ENCODE data around the gene RFTN1. TPM values are rescaled to one million over a fixed set of nuclear protein-coding genes. Genes with fewer than 3 reads are reported as not detected.
A peak's percentile ranks its signal among the peaks of the same experiment; 100 is the strongest.

RFTN1 gene
- total and polyA plus RNA-seq, 5 donors from 2014 or later = 87.1 to 111 (median 104) TPM

DNA sequence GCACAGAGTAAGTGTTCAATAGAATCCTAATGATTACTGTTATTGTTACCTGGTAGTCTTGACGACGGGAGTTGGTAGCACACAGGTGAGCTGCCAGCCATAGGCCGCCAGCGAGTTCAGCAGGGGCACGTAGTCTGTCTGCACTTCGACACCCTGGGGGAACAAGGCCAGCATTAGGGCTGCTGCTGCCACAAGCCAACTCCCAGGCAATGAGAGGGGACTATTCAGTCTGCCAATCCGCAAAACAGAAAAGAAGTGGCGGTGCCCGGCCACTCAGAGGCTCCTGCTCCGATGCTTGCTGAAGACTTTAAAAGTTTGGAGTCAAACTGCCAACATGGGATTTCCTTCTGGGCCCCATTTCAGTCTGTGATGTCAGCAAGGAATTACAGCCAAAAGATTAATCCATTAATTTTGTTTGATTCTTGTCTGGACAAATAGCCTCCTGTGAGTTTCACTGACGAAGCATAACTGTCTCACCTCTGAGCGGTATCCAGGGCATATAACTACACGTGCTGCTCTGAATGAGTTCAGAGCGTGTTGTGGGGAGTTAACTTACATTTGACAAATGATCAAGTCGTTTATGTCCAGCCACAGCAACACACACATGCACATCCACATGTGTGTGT lies 186.7 kb downstream of the RFTN1 start:
- ATAC-seq (ENCODE audit: low read depth in 2 of 2) (no peak), DNase-seq (no peak)
- H3K27ac Mint-ChIP-seq = peak overlapping the region in 2 of 3 donors; percentile 38 to 69
- H3K4me1 ChIP-seq (ENCODE audit: control insufficient read depth, insufficient read depth, low read length, poor library complexity, severe bottlenecking) = no peaks in the 10 kb centered on the region
- no peak overlapping the region for H3K4me3 Mint-ChIP-seq
- peaks cover 54% of the 10 kb centered on the region for H3K36me3 Mint-ChIP-seq
- H3K27me3 ChIP-seq (ENCODE audit: control insufficient read depth, insufficient read depth, low read length) = no peaks in the 10 kb centered on the region
- H3K9me3 ChIP-seq (ENCODE audit: control insufficient read depth in 2 of 2, low read length in 2 of 2) = peaks cover 9 to 10% of the 10 kb centered on the region in 2 experiments
- H3K4me1 Mint-ChIP-seq = peaks cover 0 to 38% (median 12%) of the 10 kb centered on the region in 4 donors
- peaks cover 0 to 14% (median 4%) of the 10 kb centered on the region in 7 donors for H3K9me3 Mint-ChIP-seq
- H3K27ac ChIP-seq (ENCODE audit: insufficient read depth, low read length, poor library complexity, severe bottlenecking) = no peak overlapping the region
- H3K4me3 ChIP-seq (ENCODE audit: low read depth, low read length) = no peak overlapping the region
- no peaks in the 10 kb centered on the region for H3K27me3 Mint-ChIP-seq
- H3K36me3 ChIP-seq (ENCODE audit: control insufficient read depth, insufficient read depth, low read length) = peaks cover 93% of the 10 kb centered on the region

DNA sequence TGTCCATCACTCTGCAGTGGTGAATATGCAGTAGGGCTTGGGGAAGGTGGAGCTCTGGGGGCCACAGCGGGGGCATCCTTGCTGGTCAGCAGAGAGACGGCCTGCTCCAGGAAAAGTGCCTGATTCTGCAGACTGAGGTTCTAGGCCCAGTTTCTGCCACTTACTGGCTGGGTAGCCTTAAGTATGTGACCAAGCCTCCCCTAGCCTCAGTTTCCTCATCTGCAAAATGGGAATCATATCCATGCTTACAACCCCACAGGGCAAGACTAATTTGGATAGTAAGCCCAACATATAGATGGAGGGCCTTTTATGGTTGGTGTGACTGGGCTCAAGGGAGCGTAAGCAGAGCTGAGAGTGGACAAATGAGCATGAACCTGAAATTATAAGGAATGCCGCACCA lies 187.6 kb downstream of the RFTN1 start:
- H3K27ac Mint-ChIP-seq = peak overlapping the region in 1 of 3 donors; percentile 38
- H3K27me3 Mint-ChIP-seq = no peaks in the 10 kb centered on the region

DNA sequence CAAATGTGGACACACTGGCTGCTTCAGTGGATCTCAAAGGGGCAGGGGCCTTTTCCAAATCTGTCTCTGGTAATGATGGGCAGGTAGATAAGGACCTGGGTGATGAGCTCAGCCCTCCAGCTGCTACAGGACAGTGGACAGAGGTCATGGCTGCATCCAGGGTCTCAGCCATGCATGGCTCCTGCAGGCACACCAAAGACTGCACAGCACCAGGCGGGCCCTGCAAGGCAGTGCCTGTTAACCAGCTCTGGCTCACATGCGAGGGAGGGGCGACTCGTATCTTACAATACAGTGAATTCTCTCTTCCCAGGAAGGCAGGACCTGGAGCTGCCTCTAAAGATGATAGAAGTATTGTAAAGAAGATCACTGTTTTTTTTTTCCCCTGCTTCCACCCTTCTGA lies 189.8 kb downstream of the RFTN1 start:
- H3K27ac Mint-ChIP-seq = peak overlapping the region in 1 of 3 donors; percentile 55
- Histone ChIP-seq H3K36me3 (ENCODE audit: control insufficient read depth, insufficient read depth, low read length) (peaks cover 90% of the 10 kb centered on the region), H3K27ac (ENCODE audit: insufficient read depth, low read length, poor library complexity, severe bottlenecking) (no peak overlapping the region), H3K4me1 (ENCODE audit: control insufficient read depth, insufficient read depth, low read length, poor library complexity, severe bottlenecking) (peaks cover 17% of the 10 kb centered on the region), H3K4me3 (ENCODE audit: low read depth, low read length) (no peak overlapping the region), H3K9me3 (ENCODE audit: control insufficient read depth in 2 of 2, low read length in 2 of 2) (no peaks in the 10 kb centered on the region), H3K27me3 (ENCODE audit: control insufficient read depth, insufficient read depth, low read length) (no peaks in the 10 kb centered on the region)
- peaks cover 7 to 57% (median 25%) of the 10 kb centered on the region in 4 donors for H3K4me1 Mint-ChIP-seq
- no peaks in the 10 kb centered on the region for H3K27me3 Mint-ChIP-seq
- H3K36me3 Mint-ChIP-seq = peaks cover 50% of the 10 kb centered on the region
- no peak for ATAC-seq (ENCODE audit: low read depth in 2 of 2)
- H3K4me3 Mint-ChIP-seq = no peak overlapping the region
- DNase-seq = no peak
- peaks cover 0 to 2% (median 0%) of the 10 kb centered on the region in 7 donors for H3K9me3 Mint-ChIP-seq

More for the DNA sequence above, 187.6 kb downstream of the RFTN1 start:
- H3K27ac ChIP-seq (ENCODE audit: insufficient read depth, low read length, poor library complexity, severe bottlenecking) = no peak overlapping the region
- peaks cover under 1% of the 10 kb centered on the region in 2 experiments for H3K9me3 ChIP-seq (ENCODE audit: control insufficient read depth in 2 of 2, low read length in 2 of 2)
- H3K4me3 Mint-ChIP-seq = peak overlapping the region in 1 of 4 donors; percentile 54
- H3K36me3 Mint-ChIP-seq = peaks cover 54% of the 10 kb centered on the region
- H3K4me1 ChIP-seq (ENCODE audit: control insufficient read depth, insufficient read depth, low read length, poor library complexity, severe bottlenecking) = peaks cover 2% of the 10 kb centered on the region
- peaks cover 0 to 9% (median 1%) of the 10 kb centered on the region in 7 donors for H3K9me3 Mint-ChIP-seq
- DNase-seq (no peak), ATAC-seq (ENCODE audit: low read depth in 2 of 2) (no peak)
- H3K36me3 ChIP-seq (ENCODE audit: control insufficient read depth, insufficient read depth, low read length) = peaks cover 94% of the 10 kb centered on the region
- H3K27me3 ChIP-seq (ENCODE audit: control insufficient read depth, insufficient read depth, low read length) = no peaks in the 10 kb centered on the region
- H3K4me1 Mint-ChIP-seq = peaks cover 0 to 42% (median 9%) of the 10 kb centered on the region in 4 donors
- H3K4me3 ChIP-seq (ENCODE audit: low read depth, low read length) = no peak overlapping the region

DNA sequence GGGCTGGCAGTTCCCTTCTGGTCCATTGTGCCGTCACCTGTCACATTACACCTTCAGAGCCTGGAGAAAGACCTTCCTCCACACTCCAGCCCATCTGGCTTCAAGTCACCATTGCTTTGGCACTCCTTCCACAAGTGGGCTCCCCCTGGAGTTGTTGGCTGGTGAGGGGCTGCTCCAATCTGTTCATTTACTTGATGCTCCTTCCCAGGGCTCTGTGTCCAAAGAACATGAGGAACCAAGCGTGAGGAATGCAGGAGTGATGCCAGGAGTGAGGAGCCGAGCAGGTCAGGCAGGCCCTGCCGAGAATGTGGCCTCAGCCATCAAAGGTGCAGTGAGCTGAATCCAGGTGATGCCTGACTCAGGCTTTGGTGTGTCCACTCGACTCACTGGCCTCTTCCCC lies 191.3 kb downstream of the RFTN1 start:
- Mint-ChIP-seq H3K4me1 (peaks cover 8 to 66% (median 34%) of the 10 kb centered on the region in 4 donors), H3K27me3 (no peaks in the 10 kb centered on the region), H3K4me3 (peak overlapping the region in 1 of 4 donors; percentile 15), H3K27ac (peak overlapping the region; percentile 55 to 79 (median 74)), H3K9me3 (peaks cover 0 to 1% (median 0%) of the 10 kb centered on the region in 7 donors), H3K36me3 (peaks cover 51% of the 10 kb centered on the region)
- no peaks in the 10 kb centered on the region for H3K9me3 ChIP-seq (ENCODE audit: control insufficient read depth in 2 of 2, low read length in 2 of 2)
- no peak overlapping the region for H3K4me3 ChIP-seq (ENCODE audit: low read depth, low read length)
- peaks cover 91% of the 10 kb centered on the region for H3K36me3 ChIP-seq (ENCODE audit: control insufficient read depth, insufficient read depth, low read length)
- ATAC-seq (ENCODE audit: low read depth in 2 of 2) = no peak
- no peak overlapping the region for H3K27ac ChIP-seq (ENCODE audit: insufficient read depth, low read length, poor library complexity, severe bottlenecking)
- no peaks in the 10 kb centered on the region for H3K27me3 ChIP-seq (ENCODE audit: control insufficient read depth, insufficient read depth, low read length)
- no peak for DNase-seq
- peaks cover 32% of the 10 kb centered on the region for H3K4me1 ChIP-seq (ENCODE audit: control insufficient read depth, insufficient read depth, low read length, poor library complexity, severe bottlenecking)

DNA sequence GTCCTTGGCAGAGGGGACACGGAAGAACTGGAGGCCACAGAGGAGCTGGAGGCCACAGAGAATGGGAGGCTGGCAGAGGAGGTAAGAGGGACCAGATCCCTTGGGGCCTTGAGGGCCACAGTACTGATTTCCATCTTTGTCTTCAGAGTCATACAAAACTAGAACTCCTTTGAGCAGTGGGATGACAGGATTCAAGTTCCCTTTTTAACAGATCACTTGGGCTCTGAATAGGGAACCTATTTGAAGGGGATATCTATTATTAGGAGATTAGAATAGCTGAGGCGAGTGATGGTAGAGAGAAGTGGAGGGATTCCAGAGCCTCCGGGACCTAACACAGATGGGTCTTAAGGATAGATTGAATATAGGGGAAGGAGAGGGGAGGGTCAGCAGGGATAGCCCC lies 192.8 kb downstream of the RFTN1 start:
- H3K4me1 ChIP-seq (ENCODE audit: control insufficient read depth, insufficient read depth, low read length, poor library complexity, severe bottlenecking) = peaks cover 47% of the 10 kb centered on the region
- H3K9me3 ChIP-seq (ENCODE audit: control insufficient read depth in 2 of 2, low read length in 2 of 2) = no peaks in the 10 kb centered on the region
- no peak overlapping the region for H3K27ac ChIP-seq (ENCODE audit: insufficient read depth, low read length, poor library complexity, severe bottlenecking)
- H3K4me1 Mint-ChIP-seq = peaks cover 15 to 76% (median 44%) of the 10 kb centered on the region in 4 donors
- no peak for DNase-seq
- no peak overlapping the region for H3K4me3 ChIP-seq (ENCODE audit: low read depth, low read length)
- H3K27me3 Mint-ChIP-seq = no peaks in the 10 kb centered on the region
- no peaks in the 10 kb centered on the region for H3K27me3 ChIP-seq (ENCODE audit: control insufficient read depth, insufficient read depth, low read length)
- no peak for ATAC-seq (ENCODE audit: low read depth in 2 of 2)
- H3K9me3 Mint-ChIP-seq = peaks cover 0 to 1% (median 0%) of the 10 kb centered on the region in 7 donors
- H3K36me3 ChIP-seq (ENCODE audit: control insufficient read depth, insufficient read depth, low read length) = peaks cover 90% of the 10 kb centered on the region
- H3K36me3 Mint-ChIP-seq = peaks cover 56% of the 10 kb centered on the region
- H3K4me3 Mint-ChIP-seq = peak overlapping the region in 2 of 4 donors; percentile 2 to 8
- H3K27ac Mint-ChIP-seq = peak overlapping the region; percentile 33 to 93 (median 85)

DNA sequence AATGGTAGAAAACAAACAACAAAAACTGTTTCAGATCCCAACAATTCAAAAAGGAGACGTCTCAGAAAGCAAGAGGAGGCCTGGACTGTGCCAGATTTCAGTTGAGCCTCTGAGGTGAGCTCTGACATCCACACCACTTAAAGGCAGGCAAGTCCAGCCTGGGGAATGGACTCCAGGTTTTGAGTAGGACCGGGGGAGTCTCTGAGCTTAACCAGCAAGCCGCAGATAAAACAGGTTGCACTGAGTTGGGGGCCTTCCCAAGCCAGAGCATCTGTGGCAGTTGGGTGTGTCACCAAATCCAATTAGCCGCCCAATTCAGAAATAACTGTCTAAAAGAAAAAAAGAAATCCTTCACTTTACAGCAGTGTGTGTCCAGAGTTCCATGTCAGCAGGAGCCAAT lies 193.8 kb downstream of the RFTN1 start:
- H3K27ac Mint-ChIP-seq = peak overlapping the region; percentile 86 to 94 (median 93)
- H3K4me1 ChIP-seq (ENCODE audit: control insufficient read depth, insufficient read depth, low read length, poor library complexity, severe bottlenecking) = peaks cover 57% of the 10 kb centered on the region
- peaks cover 22 to 81% (median 50%) of the 10 kb centered on the region in 4 donors for H3K4me1 Mint-ChIP-seq
- no peaks in the 10 kb centered on the region for H3K27me3 Mint-ChIP-seq
- H3K4me3 ChIP-seq (ENCODE audit: low read depth, low read length) = no peak overlapping the region
- ATAC-seq (ENCODE audit: low read depth in 2 of 2) (no peak), DNase-seq (no peak)
- peaks cover 86% of the 10 kb centered on the region for H3K36me3 ChIP-seq (ENCODE audit: control insufficient read depth, insufficient read depth, low read length)
- H3K9me3 Mint-ChIP-seq = peaks cover 0 to 1% (median 0%) of the 10 kb centered on the region in 7 donors
- H3K36me3 Mint-ChIP-seq = peaks cover 59% of the 10 kb centered on the region
- H3K27ac ChIP-seq (ENCODE audit: insufficient read depth, low read length, poor library complexity, severe bottlenecking) = peak overlapping the region; percentile 58
- no peaks in the 10 kb centered on the region for H3K9me3 ChIP-seq (ENCODE audit: control insufficient read depth in 2 of 2, low read length in 2 of 2)
- H3K4me3 Mint-ChIP-seq = peak overlapping the region in 2 of 4 donors; percentile 57 to 64
- no peaks in the 10 kb centered on the region for H3K27me3 ChIP-seq (ENCODE audit: control insufficient read depth, insufficient read depth, low read length)

DNA sequence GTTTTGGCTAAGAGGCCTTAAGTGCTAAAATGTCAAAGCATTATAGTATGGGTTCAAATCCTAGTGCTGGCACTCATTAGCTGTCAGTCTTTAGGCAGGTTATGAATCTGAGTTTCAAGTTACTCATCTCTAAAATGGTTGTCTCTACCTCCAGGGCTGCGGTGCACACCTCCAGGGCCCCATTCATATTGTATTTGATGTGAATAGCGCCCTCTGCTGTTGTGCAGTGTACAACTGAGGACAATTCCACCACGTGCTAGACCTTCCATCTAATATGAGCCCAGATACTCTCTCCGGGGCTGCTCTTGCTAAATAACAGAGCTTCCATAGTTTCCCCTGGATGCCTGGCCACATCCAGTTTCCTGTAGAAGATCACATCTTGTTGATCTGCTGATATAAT lies 194.2 kb downstream of the RFTN1 start:
- H3K4me1 Mint-ChIP-seq = peaks cover 24 to 83% (median 53%) of the 10 kb centered on the region in 4 donors
- H3K36me3 ChIP-seq (ENCODE audit: control insufficient read depth, insufficient read depth, low read length) = peaks cover 88% of the 10 kb centered on the region

More for the DNA sequence above, 194.2 kb downstream of the RFTN1 start:
- Histone ChIP-seq H3K27ac (ENCODE audit: insufficient read depth, low read length, poor library complexity, severe bottlenecking) (peak overlapping the region; percentile 58), H3K9me3 (ENCODE audit: control insufficient read depth in 2 of 2, low read length in 2 of 2) (no peaks in the 10 kb centered on the region), H3K27me3 (ENCODE audit: control insufficient read depth, insufficient read depth, low read length) (no peaks in the 10 kb centered on the region), H3K4me3 (ENCODE audit: low read depth, low read length) (peak overlapping the region; percentile 44), H3K4me1 (ENCODE audit: control insufficient read depth, insufficient read depth, low read length, poor library complexity, severe bottlenecking) (peaks cover 61% of the 10 kb centered on the region)
- ATAC-seq (ENCODE audit: low read depth in 2 of 2) (peak; percentile 95), DNase-seq (peak; percentile 65 to 90 (median 81))
- peaks cover 0 to 1% (median 0%) of the 10 kb centered on the region in 7 donors for H3K9me3 Mint-ChIP-seq
- peaks cover 60% of the 10 kb centered on the region for H3K36me3 Mint-ChIP-seq
- no peaks in the 10 kb centered on the region for H3K27me3 Mint-ChIP-seq
- peak overlapping the region; percentile 10 to 64 (median 58) for H3K4me3 Mint-ChIP-seq
- H3K27ac Mint-ChIP-seq = peak overlapping the region; percentile 86 to 94 (median 93)
